ENCODE data around the gene TIMP1. TPM values are rescaled to one million over a fixed set of nuclear protein-coding genes. Genes with fewer than 3 reads are reported as not detected.

TIMP1 gene
- total RNA-seq, 4 donors from 2014 or later, result 10.9 to 90.6 (median 36.7) TPM

DNA sequence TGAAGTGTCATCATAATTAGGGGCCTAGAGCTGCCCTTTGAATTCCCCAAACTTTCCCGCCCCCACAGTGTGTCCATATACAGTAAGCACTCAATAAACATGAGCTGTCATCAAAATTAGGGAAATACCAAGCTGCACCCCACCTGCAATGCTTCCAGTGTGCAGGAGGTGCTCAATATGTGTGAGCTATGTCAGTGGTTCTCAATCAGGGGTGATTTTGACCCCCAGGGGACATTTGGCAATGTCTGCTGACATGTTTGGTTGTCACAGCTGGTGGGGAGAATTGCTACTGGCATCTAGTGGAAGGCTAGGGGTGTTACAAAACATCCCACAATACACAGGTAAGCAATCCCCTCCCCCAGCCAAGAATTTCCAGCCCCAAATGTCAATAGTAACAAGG lies 46.7 kb downstream of the TIMP1 start:
- TF ChIP-seq, protein P1, sequence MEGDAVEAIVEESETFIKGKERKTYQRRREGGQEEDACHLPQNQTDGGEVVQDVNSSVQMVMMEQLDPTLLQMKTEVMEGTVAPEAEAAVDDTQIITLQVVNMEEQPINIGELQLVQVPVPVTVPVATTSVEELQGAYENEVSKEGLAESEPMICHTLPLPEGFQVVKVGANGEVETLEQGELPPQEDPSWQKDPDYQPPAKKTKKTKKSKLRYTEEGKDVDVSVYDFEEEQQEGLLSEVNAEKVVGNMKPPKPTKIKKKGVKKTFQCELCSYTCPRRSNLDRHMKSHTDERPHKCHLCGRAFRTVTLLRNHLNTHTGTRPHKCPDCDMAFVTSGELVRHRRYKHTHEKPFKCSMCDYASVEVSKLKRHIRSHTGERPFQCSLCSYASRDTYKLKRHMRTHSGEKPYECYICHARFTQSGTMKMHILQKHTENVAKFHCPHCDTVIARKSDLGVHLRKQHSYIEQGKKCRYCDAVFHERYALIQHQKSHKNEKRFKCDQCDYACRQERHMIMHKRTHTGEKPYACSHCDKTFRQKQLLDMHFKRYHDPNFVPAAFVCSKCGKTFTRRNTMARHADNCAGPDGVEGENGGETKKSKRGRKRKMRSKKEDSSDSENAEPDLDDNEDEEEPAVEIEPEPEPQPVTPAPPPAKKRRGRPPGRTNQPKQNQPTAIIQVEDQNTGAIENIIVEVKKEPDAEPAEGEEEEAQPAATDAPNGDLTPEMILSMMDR (IDR thresholded peaks at IDR 0.05), result no peak
- TF ChIP-seq POLR2A (IDR thresholded peaks at IDR 0.05), result no peak
- intact Hi-C loops (cut with DNase I), result no loop called here
- H3K9me3 ChIP-seq, result no peaks in the 10 kb centered on the region
- no peak overlapping the region for H3K27ac ChIP-seq
- no peaks in the 10 kb centered on the region for H3K36me3 ChIP-seq
- peaks cover 0 to 2% (median 0%) of the 10 kb centered on the region in 4 donors for H3K27me3 ChIP-seq
- H3K4me3 ChIP-seq, result no peak overlapping the region
- peaks cover 0 to under 1% (median 0%) of the 10 kb centered on the region in 3 donors for H3K4me1 ChIP-seq
- no peak for DNase-seq
- WGBS, 2 donors, result 67% methylated on average over 1 of the region's 1 CpG; no CpG with 5 or more reads in 1 of the 2 donors

DNA sequence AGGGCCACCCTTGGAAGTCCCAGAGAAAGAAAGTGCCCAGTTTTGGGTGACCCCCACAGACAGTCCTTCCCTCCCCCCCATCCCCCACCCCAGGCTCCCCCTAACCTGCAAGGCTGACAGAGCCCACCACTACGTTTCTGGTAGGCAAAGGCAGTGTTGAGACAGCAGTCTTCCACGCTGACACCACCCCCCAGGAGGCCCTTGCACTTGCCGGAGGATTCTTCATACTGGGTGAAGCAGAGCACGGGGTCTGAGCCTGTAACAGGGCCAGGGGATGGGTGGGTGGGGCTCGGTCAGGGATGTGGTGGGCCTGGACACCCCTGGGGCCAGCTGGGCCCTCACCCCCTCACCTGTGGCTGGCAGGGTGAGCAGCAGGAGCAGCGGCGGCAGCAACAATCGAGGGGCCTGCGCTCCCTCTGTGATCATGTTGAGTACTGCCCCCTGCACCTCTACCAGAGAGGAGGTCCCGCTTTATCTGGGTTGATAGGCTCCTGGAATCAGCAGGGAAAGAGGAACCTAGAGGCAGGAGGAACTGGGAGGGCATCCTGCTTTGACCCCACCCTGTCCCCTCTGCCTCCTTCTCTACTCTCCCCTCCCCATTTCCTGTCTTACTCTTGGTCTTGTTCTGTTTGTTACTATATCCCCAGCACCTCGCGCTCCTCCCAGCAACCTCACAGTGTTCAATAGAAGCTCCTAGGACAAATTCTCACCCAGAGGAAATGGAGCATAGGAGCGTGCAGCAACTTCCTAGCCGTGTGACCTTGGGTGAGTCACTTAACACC lies 47.4 kb downstream of the TIMP1 start, which contains the start of gene CFP:
CFP (minus strand) TSS at position 512 of the 782 bp plus-strand sequence; CDS start at position 426, 86 bp downstream.
- peak within 1 kb of the TSS in 1 of 4 donors; percentile 28 for H3K27ac ChIP-seq
- intact Hi-C loops (cut with DNase I), result no loop called here
- peak within 1 kb of the TSS in 1 of 4 donors; percentile 34 for H3K4me3 ChIP-seq
- 47 to 60% methylated on average over 1 to 4 of the region's 14 CpGs for WGBS, 2 donors
- H3K9me3 ChIP-seq, result no peaks in the 10 kb centered on the region
- H3K4me1 ChIP-seq, result no peaks in the 10 kb centered on the region
- H3K27me3 ChIP-seq, result no peaks in the 10 kb centered on the region
- DNase-seq, result no peak
- TF ChIP-seq, protein P1 (IDR thresholded peaks at IDR 0.05), result no peak
- TF ChIP-seq POLR2A (IDR thresholded peaks at IDR 0.05), result no peak
- peaks cover 0 to 3% (median 0%) of the 10 kb centered on the region in 3 donors for H3K36me3 ChIP-seq

DNA sequence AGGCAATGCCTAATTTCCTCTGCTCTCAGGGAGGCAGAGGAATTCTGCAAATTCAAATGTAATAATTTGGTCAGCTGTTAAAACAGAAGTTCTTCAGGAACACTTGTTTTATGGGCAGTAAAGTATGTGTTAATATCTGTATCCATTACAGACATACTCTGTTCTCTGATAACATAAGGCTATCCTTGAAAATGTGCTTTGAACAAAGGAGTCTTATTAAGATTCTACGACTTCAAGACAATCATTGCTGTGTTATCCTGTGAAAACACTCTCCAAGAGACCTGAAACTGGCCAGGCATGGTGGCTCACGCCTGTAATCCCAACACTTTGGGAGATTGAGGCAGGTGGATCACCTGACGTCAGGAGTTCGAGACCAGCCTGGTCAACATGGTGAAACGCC lies 49.4 kb downstream of the TIMP1 start:
- no peak for TF ChIP-seq POLR2A (IDR thresholded peaks at IDR 0.05)
- TF ChIP-seq, protein P1 (IDR thresholded peaks at IDR 0.05), result no peak

DNA sequence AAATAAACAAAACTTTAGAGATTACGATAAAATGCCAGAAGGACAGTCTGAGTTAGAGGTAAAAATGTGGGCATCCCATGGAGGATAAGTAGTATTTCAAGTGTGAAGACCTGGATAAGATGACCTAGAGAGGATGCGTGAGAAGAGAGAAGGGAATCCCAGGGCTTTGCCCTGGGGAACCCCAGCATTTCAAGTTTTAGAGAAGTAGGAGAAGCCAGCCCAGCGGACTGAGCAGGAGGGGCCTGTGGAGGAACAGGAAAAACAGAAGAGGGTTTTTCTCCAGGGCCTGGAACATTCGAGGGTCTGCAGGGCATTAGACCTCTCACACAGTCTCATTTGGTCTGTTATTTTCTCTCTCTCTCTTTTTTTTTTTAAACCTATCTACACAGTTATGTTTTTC lies 50.4 kb downstream of the TIMP1 start:
- no peaks in the 10 kb centered on the region for H3K9me3 ChIP-seq
- H3K4me3 ChIP-seq, result no peak overlapping the region
- no peaks in the 10 kb centered on the region for H3K27me3 ChIP-seq
- no peak overlapping the region for H3K27ac ChIP-seq
- no peak for TF ChIP-seq POLR2A (IDR thresholded peaks at IDR 0.05)
- TF ChIP-seq, protein P1 (IDR thresholded peaks at IDR 0.05), result no peak
- intact Hi-C loops (cut with DNase I), result no loop called here
- DNase-seq, result no peak
- WGBS, 2 donors, result 54 to 68% methylated on average over 4 of the region's 4 CpGs
- peaks cover 3 to 34% (median 8%) of the 10 kb centered on the region in 3 donors for H3K36me3 ChIP-seq
- H3K4me1 ChIP-seq, result no peaks in the 10 kb centered on the region

More for the DNA sequence above, 49.4 kb downstream of the TIMP1 start:
- no peak overlapping the region for H3K27ac ChIP-seq
- peaks cover 3 to 24% (median 4%) of the 10 kb centered on the region in 3 donors for H3K36me3 ChIP-seq
- WGBS, 2 donors, result 76 to 96% methylated on average over 5 of the region's 5 CpGs
- no peaks in the 10 kb centered on the region for H3K4me1 ChIP-seq
- no peaks in the 10 kb centered on the region for H3K27me3 ChIP-seq
- intact Hi-C loops (cut with DNase I), result no loop called here
- H3K4me3 ChIP-seq, result no peak overlapping the region
- no peaks in the 10 kb centered on the region for H3K9me3 ChIP-seq
- no peak for DNase-seq

All from esophagus squamous epithelium (tissue), 5 donors.